HEK293 (cell line): ENCODE measurements around the gene POLR2H.

Source experiments
- BCL11A ChIP-seq: fragments of 450-650 bp; formaldehyde crosslinking; IDR thresholded peaks from 2 replicates; pipeline ENCODE4 v1.5.1; 2016; ENCODE audit warnings: low read depth, missing biosample characterization, missing genetic modification characterization
- HIC1 ChIP-seq: fragments of 450-650 bp; formaldehyde crosslinking; IDR thresholded peaks from 2 replicates; pipeline ENCODE4 v1.5.1; 2016; ENCODE audit warnings: missing biosample characterization, missing genetic modification characterization
- HOXD13 ChIP-seq: sonication (generic); formaldehyde crosslinking; IDR thresholded peaks from 2 replicates; pipeline ENCODE4 v1.8.0; 2022; ENCODE audit warnings: missing genetic modification reagents, borderline replicate concordance
- INSM2 ChIP-seq: fragments of 450-650 bp; formaldehyde crosslinking; IDR thresholded peaks from 2 replicates; pipeline ENCODE4 v1.5.1; 2016; ENCODE audit warnings: missing biosample characterization, missing genetic modification characterization
- KLF1 ChIP-seq: fragments of 450-650 bp; formaldehyde crosslinking; IDR thresholded peaks from 2 replicates; pipeline ENCODE4 v1.5.1; 2016; ENCODE audit warnings: missing biosample characterization, missing genetic modification characterization
- MEIS1 ChIP-seq: sonication (generic); formaldehyde crosslinking; IDR thresholded peaks from 2 replicates; pipeline ENCODE4 v1.8.1; 2022; ENCODE audit warnings: missing genetic modification reagents, mild to moderate bottlenecking, borderline replicate concordance
- MYNN ChIP-seq: fragments of 450-650 bp; formaldehyde crosslinking; IDR thresholded peaks from 2 replicates; pipeline ENCODE4 v1.5.1; 2016; ENCODE audit warnings: missing biosample characterization, missing genetic modification characterization, borderline replicate concordance
- OVOL3 ChIP-seq: fragments of 450-650 bp; formaldehyde crosslinking; IDR thresholded peaks from 2 replicates; pipeline ENCODE4 v1.5.1; 2016; ENCODE audit warnings: missing biosample characterization, missing genetic modification characterization
- SCRT1 ChIP-seq: fragments of 450-650 bp; formaldehyde crosslinking; IDR thresholded peaks from 2 replicates; pipeline ENCODE4 v1.5.1; 2016; ENCODE audit warnings: missing biosample characterization, missing genetic modification characterization, borderline replicate concordance
- TSHZ1 ChIP-seq: fragments of 450-650 bp; formaldehyde crosslinking; IDR thresholded peaks from 2 replicates; pipeline ENCODE4 v1.5.1; 2016; ENCODE audit warnings: missing biosample characterization, missing genetic modification characterization, borderline replicate concordance
- YY2 ChIP-seq: fragments of 450-650 bp; formaldehyde crosslinking; IDR thresholded peaks from 2 replicates; pipeline ENCODE4 v1.5.1; 2016; ENCODE audit warnings: missing biosample characterization, missing genetic modification characterization
- ZBTB17 ChIP-seq: fragments of 450-650 bp; formaldehyde crosslinking; IDR thresholded peaks from 2 replicates; pipeline ENCODE4 v1.5.1; 2016; ENCODE audit warnings: missing biosample characterization, missing genetic modification characterization
- ZBTB48 ChIP-seq: fragments of 450-650 bp; formaldehyde crosslinking; IDR thresholded peaks from 2 replicates; pipeline ENCODE4 v1.5.1; 2016; ENCODE audit warnings: missing biosample characterization, missing genetic modification characterization
- ZBTB7A ChIP-seq: fragments of 450-650 bp; formaldehyde crosslinking; IDR thresholded peaks from 2 replicates; pipeline ENCODE4 v1.5.1; 2016; ENCODE audit warnings: low read depth, missing biosample characterization, missing genetic modification characterization
- ZFHX2 ChIP-seq: fragments of 450-650 bp; formaldehyde crosslinking; conservative IDR thresholded peaks from 2 replicates; pipeline ENCODE4 v1.5.1; 2016; ENCODE audit warnings: missing biosample characterization, missing genetic modification characterization
- ZFP3 ChIP-seq: fragments of 450-650 bp; formaldehyde crosslinking; IDR thresholded peaks from 2 replicates; pipeline ENCODE4 v1.5.1; 2016; ENCODE audit warnings: low read depth, missing biosample characterization, missing genetic modification characterization
- ZNF10 ChIP-seq: fragments of 450-650 bp; formaldehyde crosslinking; IDR thresholded peaks from 2 replicates; pipeline ENCODE4 v1.5.1; 2017; ENCODE audit warnings: missing biosample characterization, missing genetic modification characterization
- ZNF112 ChIP-seq: fragments of 450-650 bp; formaldehyde crosslinking; IDR thresholded peaks from 2 replicates; pipeline ENCODE4 v1.5.0; 2017; ENCODE audit warnings: missing biosample characterization, missing genetic modification characterization
- ZNF335 ChIP-seq: fragments of 450-650 bp; formaldehyde crosslinking; conservative IDR thresholded peaks from 2 replicates; pipeline ENCODE4 v1.5.1; 2016; ENCODE audit warnings: missing biosample characterization, missing genetic modification characterization
- ZNF362 ChIP-seq: fragments of 450-650 bp; formaldehyde crosslinking; IDR thresholded peaks from 2 replicates; pipeline ENCODE4 v1.5.1; 2016; ENCODE audit warnings: missing biosample characterization, missing genetic modification characterization
- ZNF394 ChIP-seq: fragments of 450-650 bp; formaldehyde crosslinking; IDR thresholded peaks from 2 replicates; pipeline ENCODE4 v1.5.1; 2016; ENCODE audit warnings: missing biosample characterization, missing genetic modification characterization, mild to moderate bottlenecking, moderate library complexity, borderline replicate concordance
- ZNF404 ChIP-seq: fragments of 450-650 bp; formaldehyde crosslinking; IDR thresholded peaks from 2 replicates; pipeline ENCODE4 v1.5.1; 2017; ENCODE audit warnings: missing biosample characterization, missing genetic modification characterization
- ZNF449 ChIP-seq: fragments of 450-650 bp; formaldehyde crosslinking; IDR thresholded peaks from 2 replicates; pipeline ENCODE4 v1.5.1; 2017; ENCODE audit warnings: missing biosample characterization, mild to moderate bottlenecking, missing genetic modification characterization, moderate library complexity
- ZNF560 ChIP-seq: fragments of 450-650 bp; formaldehyde crosslinking; IDR thresholded peaks from 2 replicates; pipeline ENCODE4 v1.5.1; 2017; ENCODE audit warnings: missing biosample characterization, missing genetic modification characterization, borderline replicate concordance
- ZNF580 ChIP-seq: fragments of 450-650 bp; formaldehyde crosslinking; IDR thresholded peaks from 2 replicates; pipeline ENCODE4 v1.5.1; 2016; ENCODE audit warnings: missing biosample characterization, missing genetic modification characterization
- ZNF623 ChIP-seq: fragments of 450-650 bp; formaldehyde crosslinking; IDR thresholded peaks from 2 replicates; pipeline ENCODE4 v1.5.1; 2016; ENCODE audit warnings: missing biosample characterization, missing genetic modification characterization
- ZNF658 ChIP-seq: fragments of 450-650 bp; formaldehyde crosslinking; IDR thresholded peaks from 2 replicates; pipeline ENCODE4; 2016; ENCODE audit warnings: missing biosample characterization, missing genetic modification characterization
- ZNF692 ChIP-seq: fragments of 450-650 bp; formaldehyde crosslinking; IDR thresholded peaks from 2 replicates; pipeline ENCODE4 v1.5.1; 2016; ENCODE audit warnings: missing biosample characterization, missing genetic modification characterization

POLR2H gene

GRCh38 chr3:184334470-184335158, 26.9 kb upstream of the POLR2H start (continued):
- TF ChIP-seq HIC1 (tag by site-specific recombination) (peak; percentile 75), HOXD13 (no peak), TSHZ1 (tag by site-specific recombination) (no peak), MYNN (tag by site-specific recombination) (no peak), BCL11A (tag by site-specific recombination) (no peak), ZNF394 (peak; percentile 53; the same call in 1 of the 2 replicates), OVOL3 (tag by site-specific recombination) (no peak), ZNF335 (tag by site-specific recombination) (no peak), ZNF449 (tag by site-specific recombination) (no peak), ZBTB17 (tag by site-specific recombination) (no peak; the same call in 1 of the 2 replicates), YY2 (tag by site-specific recombination) (no peak), MEIS1 (CRISPR knock-in tag) (no peak), KLF1 (tag by site-specific recombination) (peak; percentile 88), ZNF580 (tag by site-specific recombination) (no peak), ZNF658 (no peak), ZNF10 (tag by site-specific recombination) (0 out of 2 replicates have a peak, but pooled peaks have one; percentile 43), ZNF692 (tag by site-specific recombination) (peak; percentile 69), ZNF362 (tag by site-specific recombination) (no peak), ZNF404 (tag by site-specific recombination) (no peak), ZNF623 (no peak), ZBTB7A (no peak), ZBTB48 (tag by site-specific recombination) (no peak), ZNF560 (tag by site-specific recombination) (no peak), ZFP3 (no peak), ZFHX2 (tag by site-specific recombination) (peak; percentile 31), SCRT1 (tag by site-specific recombination) (no peak), ZNF112 (tag by site-specific recombination) (no peak), INSM2 (tag by site-specific recombination) (no peak)
